Activated naive CD8-positive, alpha-beta T cell treated with anti-CD3 and anti-CD28 coated beads, Interleukin-2, amount 10 ng/mL, durations not matched to agents 7 days and 5 days (primary cell): ENCODE measurements around the gene HOXC9. TPM values are rescaled to one million over a fixed set of nuclear protein-coding genes. Genes with fewer than 3 reads are reported as not detected.

ENCODE experiments used
- ATAC-seq: fragments of 150-1000 bp; cut with Tn5 transposase; one replicate; pipeline ENCODE4 v1.10.0; 2021; ENCODE audit warnings: low read depth, moderate library complexity
- POLR2A ChIA-PET: fragments of 350-600 bp; sonication (Branson Sonifier 250); formaldehyde crosslinking; loops from one replicate; lab custom pipeline; 2021; ENCODE audit warnings: antibody characterized with exemption; lab: Charles Lee
- DNase-seq: peaks from one replicate; pipeline ENCODE4 v3.0.0; 2021
- H3K27ac Mint-ChIP-seq: one replicate; pipeline ENCODE4 v1.8.0; 2022; ENCODE audit warnings: mild to moderate bottlenecking, mixed read lengths
- H3K27me3 Mint-ChIP-seq: one replicate; pipeline ENCODE4 v1.8.0; 2022; ENCODE audit warnings: mild to moderate bottlenecking, moderate library complexity, mixed read lengths
- H3K36me3 Mint-ChIP-seq: one replicate; pipeline ENCODE4 v1.8.0; 2021; ENCODE audit warnings: mild to moderate bottlenecking, mixed read lengths
- H3K4me1 Mint-ChIP-seq: one replicate; pipeline ENCODE4 v1.8.0; 2021; ENCODE audit warnings: mixed read lengths
- H3K4me3 Mint-ChIP-seq: one replicate; pipeline ENCODE4 v1.8.0; 2022; ENCODE audit warnings: mild to moderate bottlenecking, moderate library complexity, mixed read lengths
- H3K9me3 Mint-ChIP-seq: one replicate; pipeline ENCODE4 v1.8.0; 2021; ENCODE audit warnings: mixed read lengths
- total RNA-seq, 2 experiments: library from RNA; stranded (reverse); gene quantifications; one replicate each; pipeline ENCODE4 v1.2.3, GENCODE V29; 2021

The HOXC9 gene
- total RNA-seq, 2 experiments from 2014 or later = not detected

DNA sequence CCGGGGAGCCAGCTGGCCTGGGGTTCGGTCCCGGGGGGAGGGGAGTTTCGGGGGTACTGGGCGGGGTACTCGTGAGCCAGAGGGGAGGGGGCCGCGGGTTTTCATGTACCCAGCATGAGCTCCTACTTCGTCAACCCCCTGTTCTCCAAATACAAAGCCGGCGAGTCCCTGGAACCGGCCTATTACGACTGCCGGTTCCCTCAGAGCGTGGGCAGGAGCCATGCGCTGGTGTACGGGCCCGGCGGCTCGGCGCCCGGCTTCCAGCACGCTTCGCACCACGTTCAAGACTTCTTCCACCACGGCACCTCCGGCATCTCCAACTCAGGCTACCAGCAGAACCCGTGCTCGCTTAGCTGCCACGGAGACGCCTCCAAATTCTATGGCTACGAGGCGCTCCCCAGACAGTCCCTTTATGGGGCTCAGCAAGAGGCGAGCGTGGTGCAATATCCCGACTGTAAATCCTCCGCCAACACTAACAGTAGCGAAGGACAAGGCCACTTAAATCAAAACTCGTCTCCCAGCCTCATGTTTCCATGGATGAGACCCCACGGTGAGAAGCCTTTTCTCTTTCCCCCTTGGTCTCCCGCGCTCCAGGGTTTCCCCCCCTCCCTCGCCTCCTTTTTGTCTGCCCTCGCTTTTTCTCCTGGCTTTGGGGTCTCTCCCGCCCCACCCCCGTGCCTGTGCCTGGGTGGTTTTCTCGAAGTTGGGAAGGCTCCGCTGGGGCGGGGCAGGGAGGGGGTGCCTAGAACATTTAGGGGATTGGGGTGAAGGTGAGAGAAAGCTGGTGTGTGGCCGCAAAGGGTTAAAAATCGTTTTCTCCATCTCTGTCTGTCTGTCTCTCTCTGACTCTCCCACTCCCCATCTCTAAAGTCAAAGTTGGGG lies 9.5 kb downstream of the HOXC9 start:
- no peak for DNase-seq

DNA sequence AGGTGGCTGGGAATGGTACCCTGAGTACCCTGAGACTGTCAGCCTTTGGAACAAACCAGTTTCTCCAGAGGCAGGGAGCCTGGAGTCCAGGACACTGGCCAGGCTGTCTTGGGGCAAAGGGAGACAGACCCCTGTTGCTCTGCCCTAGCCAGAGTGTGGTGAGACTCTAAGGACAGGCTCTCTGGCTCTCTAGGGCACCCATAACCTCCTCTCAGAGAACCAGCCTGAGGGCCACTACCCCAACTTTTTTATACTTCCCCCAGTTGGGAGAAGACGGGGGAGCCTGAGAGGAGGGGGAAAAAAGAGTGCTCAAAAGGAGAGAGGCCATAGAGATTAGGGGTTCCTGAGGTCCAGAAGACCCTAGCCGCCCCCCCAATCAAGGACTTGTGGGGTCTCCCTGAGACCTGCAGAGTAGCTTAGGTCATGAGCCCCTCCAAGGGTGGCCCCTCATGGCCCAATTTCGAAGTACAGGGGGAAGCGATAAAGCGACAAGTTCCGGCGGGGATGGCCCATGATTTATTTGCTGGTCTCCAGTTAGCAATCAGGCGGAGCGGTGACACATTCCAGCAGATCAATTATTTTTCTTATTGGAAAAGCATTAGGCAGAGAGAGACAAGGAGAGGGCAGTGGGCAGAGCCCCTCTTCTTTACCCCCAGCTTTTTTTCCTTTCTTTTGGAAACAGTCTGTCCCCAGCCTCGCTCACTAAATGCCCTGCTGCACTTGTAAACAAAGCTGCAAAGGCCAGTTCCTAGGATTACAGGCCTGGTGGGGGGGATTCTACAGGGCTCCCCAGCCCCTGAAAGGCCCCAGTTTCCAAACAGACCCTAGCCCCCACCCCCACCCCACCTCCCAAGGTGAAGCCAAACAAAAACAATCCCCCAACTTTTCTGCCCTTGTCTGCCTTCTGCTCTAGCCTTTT lies 10.4 kb downstream of the HOXC9 start:
- Mint-ChIP-seq H3K9me3 (no peaks in the 10 kb centered on the region), H3K27ac (no peak overlapping the region), H3K27me3 (peaks cover 96% of the 10 kb centered on the region), H3K36me3 (no peaks in the 10 kb centered on the region), H3K4me1 (peaks cover 14% of the 10 kb centered on the region), H3K4me3 (no peak overlapping the region)
- DNase-seq (no peak), ATAC-seq (no peak)
- POLR2A ChIA-PET = no interaction called here

More for the DNA sequence above, 9.5 kb downstream of the HOXC9 start:
- Mint-ChIP-seq H3K9me3 (no peaks in the 10 kb centered on the region), H3K36me3 (no peaks in the 10 kb centered on the region), H3K27ac (no peak overlapping the region), H3K27me3 (peaks cover 95% of the 10 kb centered on the region), H3K4me3 (peak overlapping the region; percentile 24), H3K4me1 (peaks cover 13% of the 10 kb centered on the region)
- no peak for ATAC-seq
- POLR2A ChIA-PET = interaction anchor here (0.6 to 1.2 kb wide), 5 partner anchors 8 to 278 kb away, joined by 3 to 6 read pairs (median 4); partner anchors contain the start of gene HOXC5

DNA sequence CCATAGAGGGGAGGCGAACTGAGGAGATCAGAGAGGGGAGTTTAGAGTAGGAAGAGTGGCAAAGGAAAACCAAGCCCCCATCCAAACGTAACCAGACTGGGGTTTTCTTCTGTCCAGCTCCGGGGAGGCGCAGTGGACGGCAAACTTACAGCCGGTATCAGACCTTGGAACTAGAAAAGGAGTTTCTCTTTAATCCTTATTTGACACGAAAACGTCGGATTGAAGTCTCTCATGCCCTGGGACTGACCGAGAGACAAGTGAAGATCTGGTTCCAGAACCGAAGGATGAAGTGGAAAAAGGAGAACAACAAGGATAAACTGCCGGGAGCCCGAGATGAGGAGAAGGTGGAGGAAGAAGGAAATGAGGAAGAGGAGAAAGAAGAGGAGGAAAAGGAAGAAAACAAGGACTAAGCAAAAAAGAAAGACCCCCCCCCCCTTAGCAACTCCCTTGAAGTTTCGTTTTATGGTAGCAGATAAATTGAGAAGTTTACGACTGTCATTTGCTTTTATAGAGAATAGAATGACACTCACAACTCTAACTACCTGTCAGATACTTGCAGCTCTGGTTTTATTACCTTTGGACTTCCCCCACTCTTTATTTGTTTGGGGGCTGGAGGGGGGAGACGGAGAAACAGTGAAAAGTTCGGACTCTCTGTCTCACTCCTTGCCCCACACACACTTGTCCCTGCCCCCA lies 11.2 kb downstream of the HOXC9 start:
- Mint-ChIP-seq H3K4me1 (peaks cover 13% of the 10 kb centered on the region), H3K27me3 (peaks cover 96% of the 10 kb centered on the region), H3K36me3 (no peaks in the 10 kb centered on the region), H3K27ac (no peak overlapping the region), H3K9me3 (no peaks in the 10 kb centered on the region), H3K4me3 (no peak overlapping the region)
- ATAC-seq (no peak), DNase-seq (no peak)
- POLR2A ChIA-PET = no interaction called here

DNA sequence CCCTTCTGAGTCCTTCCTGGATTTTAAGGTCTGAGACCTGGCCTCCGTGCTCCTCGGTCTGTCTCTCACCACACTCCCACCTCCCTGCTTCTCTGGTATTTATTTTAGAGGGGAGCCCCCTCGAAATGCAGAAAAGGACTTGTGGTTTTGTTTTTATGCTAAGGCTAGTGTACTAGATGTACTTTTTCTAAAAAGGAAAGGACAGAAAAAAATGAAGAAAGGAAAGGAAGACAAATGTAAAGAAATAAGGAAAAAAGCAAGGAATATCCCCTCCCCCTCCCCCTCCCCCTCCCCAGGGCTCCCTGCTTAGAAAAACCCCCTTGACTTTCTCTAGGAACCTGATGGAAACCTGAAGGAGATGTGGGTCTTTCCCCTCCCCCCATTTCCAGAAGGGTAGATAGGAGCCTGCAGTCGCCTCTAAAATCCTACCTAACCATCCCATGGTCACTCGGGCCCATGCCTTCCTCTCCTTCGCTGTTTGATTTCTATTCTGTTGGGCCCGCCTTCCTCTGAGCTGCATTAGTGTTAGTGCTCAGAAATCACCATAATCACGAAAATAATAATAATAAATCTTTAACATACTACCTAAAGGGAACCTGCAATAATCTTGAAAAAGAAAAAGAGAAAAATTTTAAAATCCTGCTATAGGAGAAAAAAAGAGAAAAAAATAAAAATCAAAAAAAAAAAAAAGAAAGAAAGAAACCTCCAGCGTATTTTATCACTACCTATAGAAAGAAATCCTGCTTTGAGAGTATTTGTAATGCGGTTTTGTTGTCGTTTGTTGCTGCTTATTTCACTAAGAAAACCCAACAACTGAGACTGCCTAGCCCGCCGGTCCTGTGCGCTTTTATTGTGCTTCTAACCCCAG lies 11.9 kb downstream of the HOXC9 start:
- Mint-ChIP-seq H3K4me3 (no peak overlapping the region), H3K9me3 (no peaks in the 10 kb centered on the region), H3K27me3 (peaks cover 96% of the 10 kb centered on the region), H3K36me3 (no peaks in the 10 kb centered on the region), H3K27ac (no peak overlapping the region), H3K4me1 (peaks cover 8% of the 10 kb centered on the region)
- ATAC-seq = no peak
- POLR2A ChIA-PET = no interaction called here
- no peak for DNase-seq

DNA sequence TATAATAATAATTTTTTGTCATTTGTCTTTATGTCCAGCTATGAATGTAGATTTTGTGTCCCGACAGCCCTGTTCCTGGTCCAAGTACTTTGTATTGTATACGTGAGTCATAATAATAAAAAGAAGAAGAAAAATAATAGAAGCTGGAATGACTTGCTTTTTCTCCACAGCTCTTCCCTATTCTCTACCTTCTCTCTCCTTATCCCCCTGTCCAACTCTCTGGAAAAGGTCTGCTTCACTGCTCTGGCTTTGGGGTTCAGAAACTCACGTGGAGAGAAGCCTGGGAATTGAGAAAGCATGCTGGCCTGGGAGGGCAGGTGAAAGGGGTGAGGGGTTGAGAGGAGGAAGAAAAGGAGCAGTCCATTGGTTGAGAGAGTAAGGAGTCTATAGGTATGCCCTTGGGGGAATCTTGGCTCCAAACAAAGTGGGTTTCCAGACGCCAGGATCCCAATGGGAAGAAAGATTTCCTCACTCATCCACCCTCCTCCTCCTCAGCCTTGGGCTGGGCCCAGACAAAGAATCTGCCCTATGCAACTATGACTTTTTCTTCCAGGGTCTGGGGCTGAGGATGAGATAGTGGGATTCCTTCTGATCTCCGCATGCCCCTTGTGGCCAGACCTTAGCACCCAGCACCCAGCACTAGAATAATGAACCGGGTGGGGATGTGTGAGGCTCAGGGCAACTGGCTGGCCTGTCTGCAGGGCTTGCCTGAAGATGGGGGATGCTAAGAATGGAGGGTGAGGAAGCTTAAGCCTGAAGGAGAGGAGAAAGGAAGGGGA lies 12.9 kb downstream of the HOXC9 start:
- ATAC-seq (no peak), DNase-seq (no peak)
- no peaks in the 10 kb centered on the region for H3K9me3 Mint-ChIP-seq
- no peaks in the 10 kb centered on the region for H3K36me3 Mint-ChIP-seq
- peaks cover 15% of the 10 kb centered on the region for H3K4me1 Mint-ChIP-seq
- H3K27me3 Mint-ChIP-seq = peaks cover 95% of the 10 kb centered on the region
- no peak overlapping the region for H3K4me3 Mint-ChIP-seq
- no peak overlapping the region for H3K27ac Mint-ChIP-seq
- POLR2A ChIA-PET = no interaction called here

DNA sequence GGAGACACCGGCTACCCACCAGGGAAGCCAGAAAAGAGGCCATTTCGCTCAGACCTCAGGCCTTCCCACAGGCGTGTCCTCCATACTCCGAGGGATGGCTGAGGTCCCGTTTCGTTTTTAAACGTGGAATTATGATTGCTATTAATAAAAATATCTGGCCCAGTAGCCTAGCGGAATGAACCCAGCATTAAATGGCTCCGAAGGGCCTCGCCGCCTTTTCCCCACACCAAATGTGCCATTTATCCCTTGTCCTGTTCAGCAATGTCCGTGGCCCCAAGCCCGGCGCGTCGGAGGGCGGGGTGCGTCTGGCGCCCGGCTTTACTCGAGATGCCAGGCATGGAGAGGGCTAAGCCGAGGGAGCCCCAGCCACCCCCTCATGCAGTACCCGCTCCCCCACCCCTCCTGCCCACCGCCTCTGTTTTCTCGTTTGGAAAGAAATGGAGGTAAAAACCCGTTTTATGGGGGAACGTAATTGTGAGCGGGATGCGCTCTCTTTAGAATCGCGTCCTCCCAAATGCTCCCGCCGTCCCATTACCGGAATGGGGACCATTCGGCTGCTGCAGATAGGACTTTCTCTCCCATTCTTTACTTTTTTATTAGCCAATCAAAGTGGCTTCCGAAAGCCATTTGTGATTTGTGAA lies 14.5 kb downstream of the HOXC9 start:
- Mint-ChIP-seq H3K9me3 (no peaks in the 10 kb centered on the region), H3K36me3 (no peaks in the 10 kb centered on the region), H3K4me3 (peak overlapping the region; percentile 35), H3K4me1 (peaks cover 13% of the 10 kb centered on the region), H3K27me3 (peaks cover 85% of the 10 kb centered on the region), H3K27ac (no peak overlapping the region)
- POLR2A ChIA-PET = no interaction called here
- no peak for DNase-seq
- ATAC-seq = no peak

DNA sequence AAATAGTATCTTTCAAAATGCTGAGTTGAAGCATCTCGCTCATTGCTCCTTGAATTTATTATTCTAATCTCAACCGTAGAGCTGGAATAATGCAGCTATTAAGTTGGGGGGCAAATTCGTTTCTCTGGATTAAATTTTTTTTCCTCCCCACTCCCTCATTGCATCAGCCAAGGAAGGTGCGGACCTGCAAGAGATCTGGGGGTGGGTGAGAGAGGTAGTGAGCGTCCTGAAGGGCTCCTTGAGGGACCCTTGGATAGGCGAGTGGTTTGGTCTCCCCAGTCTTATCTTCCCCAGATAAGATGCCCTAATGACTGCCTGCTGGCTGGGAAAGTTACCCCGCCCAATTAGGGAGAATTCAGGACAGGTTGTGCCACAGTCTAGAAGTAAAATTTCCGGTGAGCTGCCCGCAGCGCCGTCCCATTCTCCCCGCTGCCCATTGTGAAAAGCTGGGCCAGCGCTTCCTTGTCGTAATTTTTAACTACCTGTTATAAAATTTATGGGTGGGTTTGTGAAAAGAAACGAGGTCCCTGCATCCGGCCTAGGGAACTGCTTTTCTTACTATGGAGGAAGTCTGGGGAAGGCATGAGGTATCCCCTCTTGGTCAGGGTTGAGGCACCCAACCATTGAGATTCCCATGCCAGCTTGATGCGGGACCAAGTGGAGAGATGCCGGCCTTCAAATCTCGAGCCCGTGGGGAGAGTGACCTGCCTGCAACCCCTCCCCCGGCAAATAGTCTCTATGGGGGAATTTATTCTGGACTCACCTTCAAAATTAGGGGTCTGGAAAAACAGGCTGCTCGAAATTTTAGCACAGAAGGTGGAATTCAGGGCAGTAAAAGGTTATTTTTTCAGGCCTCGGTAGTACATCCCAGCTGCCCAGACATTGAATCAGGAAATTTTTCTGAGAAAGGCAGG lies 15.3 kb downstream of the HOXC9 start:
- POLR2A ChIA-PET = no interaction called here
- H3K4me3 Mint-ChIP-seq = no peak overlapping the region

DNA sequence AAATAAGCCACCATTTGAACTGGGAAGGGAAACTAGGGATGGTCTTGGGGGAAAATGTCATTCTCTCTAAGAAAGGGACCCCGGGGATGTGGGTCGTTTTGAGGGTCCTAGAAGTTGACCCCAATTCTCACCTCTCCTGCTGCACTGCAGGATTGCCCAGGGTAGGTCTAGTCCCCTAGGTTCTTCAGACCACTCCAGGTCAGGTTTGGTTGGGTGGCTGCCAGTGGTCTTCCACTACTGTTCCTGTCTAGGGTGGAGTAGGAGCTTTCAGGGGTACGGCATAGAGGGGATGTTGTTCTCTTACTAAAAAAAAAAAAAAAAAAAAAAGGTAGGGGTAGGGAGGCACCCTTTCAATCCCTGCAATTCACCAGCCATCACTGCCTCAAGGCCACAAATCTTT lies 16.1 kb downstream of the HOXC9 start:
- DNase-seq (no peak), ATAC-seq (no peak)
- Mint-ChIP-seq H3K27me3 (peaks cover 81% of the 10 kb centered on the region), H3K36me3 (no peaks in the 10 kb centered on the region), H3K4me3 (no peak overlapping the region), H3K4me1 (peaks cover 12% of the 10 kb centered on the region), H3K27ac (no peak overlapping the region), H3K9me3 (no peaks in the 10 kb centered on the region)
- POLR2A ChIA-PET = interaction anchor here (1.0 kb wide), 1 partner anchor 10 kb away, joined by 3 read pairs; no protein-coding TSS in a partner anchor

More for the DNA sequence above, 15.3 kb downstream of the HOXC9 start:
- ATAC-seq (no peak), DNase-seq (no peak)
- no peak overlapping the region for H3K27ac Mint-ChIP-seq
- no peaks in the 10 kb centered on the region for H3K36me3 Mint-ChIP-seq
- H3K27me3 Mint-ChIP-seq = peaks cover 82% of the 10 kb centered on the region
- H3K4me1 Mint-ChIP-seq = peaks cover 13% of the 10 kb centered on the region
- H3K9me3 Mint-ChIP-seq = no peaks in the 10 kb centered on the region

DNA sequence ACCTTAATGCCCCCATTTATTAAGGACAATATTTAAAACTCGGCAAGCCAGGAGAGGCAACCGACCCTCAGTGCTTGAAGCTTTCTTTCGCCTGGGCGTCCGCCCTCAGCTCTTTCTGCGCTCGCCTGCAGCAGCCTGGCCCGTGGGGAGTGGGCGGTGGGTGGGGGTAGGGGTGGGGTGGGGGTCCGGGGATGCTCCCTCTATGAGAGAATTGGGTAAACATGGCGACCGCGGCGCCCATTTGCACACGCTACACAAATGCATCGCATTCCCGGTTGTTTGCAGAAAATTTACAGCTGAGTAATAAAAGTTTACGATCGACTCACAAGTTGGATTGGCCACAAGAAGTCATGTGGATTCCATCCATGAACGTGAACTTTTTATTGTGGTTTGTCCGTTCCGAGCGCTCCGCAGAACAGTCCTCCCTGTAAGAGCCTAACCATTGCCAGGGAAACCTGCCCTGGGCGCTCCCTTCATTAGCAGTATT lies 16.6 kb downstream of the HOXC9 start:
- DNase-seq = no peak
- H3K4me1 Mint-ChIP-seq = peaks cover 12% of the 10 kb centered on the region
- no peaks in the 10 kb centered on the region for H3K36me3 Mint-ChIP-seq
- ATAC-seq = no peak
- no peaks in the 10 kb centered on the region for H3K9me3 Mint-ChIP-seq
- POLR2A ChIA-PET = interaction anchor here (1.0 kb wide), 1 partner anchor 10 kb away, joined by 3 read pairs; no protein-coding TSS in a partner anchor
- H3K4me3 Mint-ChIP-seq = no peak overlapping the region
- H3K27me3 Mint-ChIP-seq = peaks cover 81% of the 10 kb centered on the region
- no peak overlapping the region for H3K27ac Mint-ChIP-seq

DNA sequence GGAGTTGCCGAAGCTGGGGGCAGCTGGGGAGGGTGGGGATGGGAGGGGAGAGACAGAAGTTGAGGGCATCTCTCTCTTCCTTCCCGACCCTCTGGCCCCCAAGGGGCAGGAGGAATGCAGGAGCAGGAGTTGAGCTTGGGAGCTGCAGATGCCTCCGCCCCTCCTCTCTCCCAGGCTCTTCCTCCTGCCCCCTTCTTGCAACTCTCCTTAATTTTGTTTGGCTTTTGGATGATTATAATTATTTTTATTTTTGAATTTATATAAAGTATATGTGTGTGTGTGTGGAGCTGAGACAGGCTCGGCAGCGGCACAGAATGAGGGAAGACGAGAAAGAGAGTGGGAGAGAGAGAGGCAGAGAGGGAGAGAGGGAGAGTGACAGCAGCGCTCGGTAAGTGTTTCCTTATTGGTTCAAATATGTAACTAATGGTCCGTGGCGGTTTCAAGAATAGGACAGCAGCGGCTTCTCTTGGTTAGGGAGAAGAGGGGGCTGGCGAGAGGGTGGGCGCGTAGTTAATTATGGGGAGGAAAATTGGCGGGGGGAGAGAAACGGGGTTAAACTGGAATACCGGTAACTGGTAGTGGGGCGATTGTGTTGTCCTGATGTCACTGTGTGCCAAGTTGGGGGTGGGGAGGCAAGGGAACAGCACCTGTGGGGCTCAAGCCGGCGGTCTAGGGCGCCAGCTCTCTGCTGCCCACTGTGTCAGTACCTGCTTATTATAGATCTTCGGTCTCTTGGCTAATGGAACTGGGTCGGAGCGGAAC lies 17.2 kb downstream of the HOXC9 start:
- Mint-ChIP-seq H3K9me3 (no peaks in the 10 kb centered on the region), H3K4me1 (peaks cover 12% of the 10 kb centered on the region), H3K27me3 (peaks cover 81% of the 10 kb centered on the region), H3K4me3 (peak overlapping the region; percentile 88), H3K36me3 (no peaks in the 10 kb centered on the region), H3K27ac (peak overlapping the region; percentile 71)
- POLR2A ChIA-PET = interaction anchor here (0.6 to 1.2 kb wide), 9 partner anchors 8 to 263 kb away, joined by 3 to 6 read pairs (median 3); partner anchors contain the start of genes CBX5, HOXC4, HOXC8 and HOXC9
- DNase-seq = no peak
- peak; percentile 42 for ATAC-seq
